ENCODE data around the gene WDR55. TPM values are rescaled to one million over a fixed set of nuclear protein-coding genes. Genes with fewer than 3 reads are reported as not detected.
"Not testable (repeated sequence)": the region's sequence is repeated elsewhere in the genome, so short reads cannot be mapped to it uniquely, and the experiment has no call there.

The WDR55 gene
- total and polyA plus RNA-seq, 2 donors (not counting 1 experiment from before 2014, with no cell fraction given), result 43.4 to 44.7 TPM

DNA sequence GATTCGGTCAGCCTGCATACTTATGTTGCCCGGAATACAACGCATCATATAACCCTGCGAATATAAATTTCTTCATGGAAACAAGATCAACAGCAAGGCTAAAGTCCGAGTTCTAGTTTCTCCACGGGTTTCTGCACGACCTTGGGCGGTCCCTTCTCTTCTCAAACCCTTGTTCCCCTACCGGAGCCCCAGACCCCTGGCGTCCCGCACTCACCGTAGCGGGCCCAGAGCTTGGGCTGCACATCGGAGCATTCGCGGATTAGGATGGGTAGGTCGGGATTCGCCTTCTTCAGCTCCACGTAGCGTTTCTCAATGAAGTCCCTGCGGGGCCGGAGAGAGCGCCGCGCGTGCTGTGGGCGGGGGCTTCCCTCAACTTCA, 17.7 kb upstream of the WDR55 start:
- ATAC-seq (ENCODE audit: low read depth) (no peak), DNase-seq (no peak)
- Histone ChIP-seq H3K4me3 (ENCODE audit: control extremely low read depth in 1 of 5, extremely low read depth in 1 of 5, insufficient read depth in 1 of 5, low read depth in 2 of 5, low read length in 4 of 5) (peak overlapping the region; percentile 81 to 94 (median 89)), H3K9ac (ENCODE audit: low read length) (peak overlapping the region; percentile 81), H3K27ac (ENCODE audit: low read length in 2 of 2) (peak overlapping the region; percentile 88 to 93), H3K27me3 (replicated peaks in 1 of 4; ENCODE audit: control extremely low read depth in 1 of 4, control insufficient read depth in 3 of 4, insufficient read depth in 4 of 4, low read length in 3 of 4) (no peaks in the 10 kb centered on the region), H4K20me1 (ENCODE audit: control insufficient read depth, insufficient read depth, low read length, poor library complexity, severe bottlenecking) (peaks cover 5% of the 10 kb centered on the region), H3K36me3 (replicated peaks in 1 of 2; ENCODE audit: control extremely low read depth in 1 of 2, control insufficient read depth in 1 of 2, extremely low read depth in 1 of 2, insufficient read depth in 2 of 2, low read length in 1 of 2) (peaks cover 1 to 45% of the 10 kb centered on the region in 2 experiments), H2AFZ (ENCODE audit: insufficient read depth, low read depth, low read length, poor library complexity, severe bottlenecking) (peak overlapping the region; percentile 89), H3K79me2 (ENCODE audit: control insufficient read depth, insufficient read depth, low read length) (peaks cover 65% of the 10 kb centered on the region), H3K4me2 (replicated peaks; ENCODE audit: low read depth, low read length, poor library complexity, severe bottlenecking) (peak overlapping the region; percentile 83), H3K9me3 (ENCODE audit: control extremely low read depth in 1 of 3, control insufficient read depth in 2 of 3, insufficient read depth in 1 of 3, low read length in 2 of 3) (no peaks in the 10 kb centered on the region), H3K4me1 (ENCODE audit: control insufficient read depth in 2 of 2, insufficient read depth in 2 of 2, low read length in 2 of 2) (peaks cover 15 to 20% of the 10 kb centered on the region in 2 donors)
- POLR2A ChIA-PET, result interaction anchor here (0.8 to 1.8 kb wide), 12 partner anchors 8 to 245 kb away, joined by 3 to 19 read pairs (median 6); partner anchors contain the start of genes ANKHD1, CD14, HARS1 and HARS2
- peak overlapping the region; percentile 99 for H3K4me3 Mint-ChIP-seq
- under 1% methylated on average over 27 of the region's 27 CpGs for WGBS (ENCODE audit: insufficient coverage)
- CTCF ChIA-PET, result interaction anchor here (0.6 to 1.8 kb wide), 15 partner anchors 8 to 403 kb away, joined by 3 to 16 read pairs (median 4); partner anchors contain the start of genes ANKHD1, EIF4EBP3, HARS1 and HARS2
- peaks cover 36% of the 10 kb centered on the region for H3K4me1 Mint-ChIP-seq
- H3K27me3 Mint-ChIP-seq, result no peaks in the 10 kb centered on the region
- no peaks in the 10 kb centered on the region for H3K9me3 Mint-ChIP-seq (ENCODE audit: insufficient read depth)
- peak overlapping the region; percentile 98 for H3K27ac Mint-ChIP-seq
- TF ChIP-seq, protein P1, sequence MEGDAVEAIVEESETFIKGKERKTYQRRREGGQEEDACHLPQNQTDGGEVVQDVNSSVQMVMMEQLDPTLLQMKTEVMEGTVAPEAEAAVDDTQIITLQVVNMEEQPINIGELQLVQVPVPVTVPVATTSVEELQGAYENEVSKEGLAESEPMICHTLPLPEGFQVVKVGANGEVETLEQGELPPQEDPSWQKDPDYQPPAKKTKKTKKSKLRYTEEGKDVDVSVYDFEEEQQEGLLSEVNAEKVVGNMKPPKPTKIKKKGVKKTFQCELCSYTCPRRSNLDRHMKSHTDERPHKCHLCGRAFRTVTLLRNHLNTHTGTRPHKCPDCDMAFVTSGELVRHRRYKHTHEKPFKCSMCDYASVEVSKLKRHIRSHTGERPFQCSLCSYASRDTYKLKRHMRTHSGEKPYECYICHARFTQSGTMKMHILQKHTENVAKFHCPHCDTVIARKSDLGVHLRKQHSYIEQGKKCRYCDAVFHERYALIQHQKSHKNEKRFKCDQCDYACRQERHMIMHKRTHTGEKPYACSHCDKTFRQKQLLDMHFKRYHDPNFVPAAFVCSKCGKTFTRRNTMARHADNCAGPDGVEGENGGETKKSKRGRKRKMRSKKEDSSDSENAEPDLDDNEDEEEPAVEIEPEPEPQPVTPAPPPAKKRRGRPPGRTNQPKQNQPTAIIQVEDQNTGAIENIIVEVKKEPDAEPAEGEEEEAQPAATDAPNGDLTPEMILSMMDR (IDR thresholded peaks at IDR 0.05), result no peak
- no peak for TF ChIP-seq EZH2 (IDR thresholded peaks at IDR 0.05; ENCODE audit: borderline replicate concordance, insufficient read depth, low read depth, low read length, poor library complexity, severe bottlenecking)
- intact Hi-C loops (cut with micrococcal nuclease), result loop anchor here (1.0 kb wide), 7 partner anchors 8 to 246 kb away; partner anchors contain the start of genes ANKHD1, APBB3, EIF4EBP3 and HARS1

DNA sequence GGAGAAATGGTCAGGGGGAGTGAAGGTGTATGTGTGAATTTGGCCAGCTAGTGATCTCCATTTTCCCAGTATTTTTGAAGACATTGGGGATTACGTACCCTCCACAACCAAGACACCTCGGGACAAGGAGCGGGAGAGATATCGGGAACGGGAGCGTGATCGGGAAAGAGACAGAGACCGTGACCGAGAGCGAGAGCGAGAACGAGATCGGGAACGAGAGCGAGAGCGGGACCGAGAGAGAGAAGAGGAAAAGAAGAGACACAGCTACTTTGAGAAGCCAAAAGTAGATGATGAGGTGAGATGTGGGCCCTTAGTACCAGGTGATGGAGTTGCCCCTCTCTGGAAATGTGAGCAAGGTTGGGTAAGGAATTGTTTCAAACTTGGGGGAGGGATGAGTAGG, 5.8 kb upstream of the WDR55 start:
- Histone ChIP-seq H4K20me1 (ENCODE audit: control insufficient read depth, insufficient read depth, low read length, poor library complexity, severe bottlenecking) (no peaks in the 10 kb centered on the region), H3K4me2 (replicated peaks; ENCODE audit: low read depth, low read length, poor library complexity, severe bottlenecking) (no peak overlapping the region), H3K36me3 (replicated peaks in 1 of 2; ENCODE audit: control extremely low read depth in 1 of 2, control insufficient read depth in 1 of 2, extremely low read depth in 1 of 2, insufficient read depth in 2 of 2, low read length in 1 of 2) (peaks cover 0 to 89% of the 10 kb centered on the region in 2 experiments), H3K79me2 (ENCODE audit: control insufficient read depth, insufficient read depth, low read length) (no peaks in the 10 kb centered on the region), H3K4me1 (ENCODE audit: control insufficient read depth in 2 of 2, insufficient read depth in 2 of 2, low read length in 2 of 2) (no peaks in the 10 kb centered on the region), H3K4me3 (ENCODE audit: control extremely low read depth in 1 of 5, extremely low read depth in 1 of 5, insufficient read depth in 1 of 5, low read depth in 2 of 5, low read length in 4 of 5) (no peak overlapping the region), H2AFZ (ENCODE audit: insufficient read depth, low read depth, low read length, poor library complexity, severe bottlenecking) (no peak overlapping the region), H3K27ac (ENCODE audit: low read length in 2 of 2) (no peak overlapping the region), H3K27me3 (replicated peaks in 1 of 4; ENCODE audit: control extremely low read depth in 1 of 4, control insufficient read depth in 3 of 4, insufficient read depth in 4 of 4, low read length in 3 of 4) (no peaks in the 10 kb centered on the region), H3K9me3 (ENCODE audit: control extremely low read depth in 1 of 3, control insufficient read depth in 2 of 3, insufficient read depth in 1 of 3, low read length in 2 of 3) (no peaks in the 10 kb centered on the region), H3K9ac (ENCODE audit: low read length) (no peak overlapping the region)
- Mint-ChIP-seq H3K4me1 (no peaks in the 10 kb centered on the region), H3K27me3 (no peaks in the 10 kb centered on the region), H3K9me3 (ENCODE audit: insufficient read depth) (no peaks in the 10 kb centered on the region), H3K27ac (no peak overlapping the region), H3K4me3 (no peak overlapping the region)
- intact Hi-C loops (cut with micrococcal nuclease), result no loop called here
- ChIA-PET POLR2A (no interaction called here), CTCF (no interaction called here)
- ATAC-seq (ENCODE audit: low read depth), result no peak
- DNase-seq, result no peak
- TF ChIP-seq EZH2 (IDR thresholded peaks at IDR 0.05; ENCODE audit: borderline replicate concordance, insufficient read depth, low read depth, low read length, poor library complexity, severe bottlenecking), result no peak
- TF ChIP-seq, protein P1 (IDR thresholded peaks at IDR 0.05), result no peak
- WGBS (ENCODE audit: insufficient coverage), result 97% methylated on average over 12 of the region's 17 CpGs

DNA sequence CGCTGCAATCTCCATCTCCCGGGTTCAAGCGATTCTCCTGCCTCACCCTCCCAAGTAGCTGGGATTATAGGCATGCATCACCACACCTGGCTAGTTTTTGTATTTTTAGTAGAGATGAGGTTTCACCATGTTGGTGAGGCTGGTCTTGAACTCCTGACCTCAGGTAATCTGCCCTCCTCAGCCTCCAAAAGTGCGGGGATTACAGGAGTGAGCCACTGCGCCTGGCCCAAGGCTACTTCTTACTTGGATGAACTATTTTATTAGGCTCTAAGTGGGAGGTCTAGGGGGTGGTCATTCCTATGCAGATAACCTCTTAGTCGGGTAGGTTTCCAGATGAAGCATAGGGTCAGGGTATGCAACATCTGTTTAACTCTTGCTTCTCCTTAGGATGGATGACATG, 4.3 kb upstream of the WDR55 start:
- H3K27me3 Mint-ChIP-seq; H3K4me3 ChIP-seq (ENCODE audit: control extremely low read depth in 1 of 5, extremely low read depth in 1 of 5, insufficient read depth in 1 of 5, low read depth in 2 of 5, low read length in 4 of 5); H4K20me1 ChIP-seq (ENCODE audit: control insufficient read depth, insufficient read depth, low read length, poor library complexity, severe bottlenecking); DNase-seq; H3K9me3 ChIP-seq (ENCODE audit: control extremely low read depth in 1 of 3, control insufficient read depth in 2 of 3, insufficient read depth in 1 of 3, low read length in 2 of 3); H3K27me3 ChIP-seq (replicated peaks in 1 of 4; ENCODE audit: control extremely low read depth in 1 of 4, control insufficient read depth in 3 of 4, insufficient read depth in 4 of 4, low read length in 3 of 4); ATAC-seq (ENCODE audit: low read depth); H3K79me2 ChIP-seq (ENCODE audit: control insufficient read depth, insufficient read depth, low read length); H3K4me2 ChIP-seq (replicated peaks; ENCODE audit: low read depth, low read length, poor library complexity, severe bottlenecking); H2AFZ ChIP-seq (ENCODE audit: insufficient read depth, low read depth, low read length, poor library complexity, severe bottlenecking); H3K27ac Mint-ChIP-seq; intact Hi-C loops (cut with micrococcal nuclease); H3K4me3 Mint-ChIP-seq; H3K27ac ChIP-seq (ENCODE audit: low read length in 2 of 2); H3K4me1 ChIP-seq (ENCODE audit: control insufficient read depth in 2 of 2, insufficient read depth in 2 of 2, low read length in 2 of 2); H3K4me1 Mint-ChIP-seq; H3K9me3 Mint-ChIP-seq (ENCODE audit: insufficient read depth); H3K9ac ChIP-seq (ENCODE audit: low read length); POLR2A ChIA-PET: not testable (repeated sequence)
- H3K36me3 ChIP-seq (replicated peaks in 1 of 2; ENCODE audit: control extremely low read depth in 1 of 2, control insufficient read depth in 1 of 2, extremely low read depth in 1 of 2, insufficient read depth in 2 of 2, low read length in 1 of 2), result peaks cover 0 to 74% of the 10 kb centered on the region in 2 experiments
- CTCF ChIA-PET, result interaction anchor here (1.1 kb wide), 1 partner anchor 13 kb away, joined by 3 read pairs; the partner anchor contains the start of genes IK and NDUFA2
- WGBS (ENCODE audit: insufficient coverage), result 98% methylated on average over 3 of the region's 6 CpGs
